IMR-90 (cell line): ENCODE data around the gene WARS2. TPM values are rescaled to one million over a fixed set of nuclear protein-coding genes. Genes with fewer than 3 reads are reported as not detected.

Experiments used
- ATAC-seq: fragments of 200-7000 bp; cut with Tn5 transposase; 2 replicates; pipeline ENCODE4 v1.9.1; 2020; ENCODE audit warnings: low read depth, mild to moderate bottlenecking, moderate library complexity
- BruUV-seq: library from RNA; stranded (reverse); fragments of 400-500 nt; replicated peaks from 2 replicates; lab custom pipeline; 2021; lab: Mats Ljungman, UMichigan
- CTCF ChIA-PET: fragments of 300-600 bp; formaldehyde crosslinking; extraction: SDS; loops from one replicate; lab custom pipeline; 2021; ENCODE audit warnings: antibody characterized with exemption; lab: Yijun Ruan, JAX
- POLR2A ChIA-PET: fragments of 300-600 bp; sonication (Branson Sonifier 250); formaldehyde crosslinking; loops from one replicate; lab custom pipeline; 2022; ENCODE audit warnings: antibody characterized with exemption; ENCODE audit not compliant: unreplicated experiment; lab: Charles Lee
- DNase-seq: peaks from one replicate; pipeline ENCODE4 v3.0.0; 2013
- H2AFZ ChIP-seq: replicated peaks from 2 replicates; pipeline ENCODE3; 2013; ENCODE audit warnings: low read length, mild to moderate bottlenecking; ENCODE audit not compliant: poor library complexity
- H2AK5ac ChIP-seq: 2 replicates; pipeline ENCODE4 v1.6.1; 2013; ENCODE audit warnings: low read depth, low read length, inconsistent platforms
- H2AK9ac ChIP-seq: replicated peaks from 2 replicates; pipeline ENCODE3; 2013; ENCODE audit warnings: mild to moderate bottlenecking, low read depth, low read length, moderate library complexity; ENCODE audit not compliant: poor library complexity
- H2BK120ac ChIP-seq: 2 replicates; pipeline ENCODE4 v1.6.1; 2013; ENCODE audit warnings: low read depth, low read length, inconsistent platforms
- H2BK15ac ChIP-seq: 3 replicates; pipeline ENCODE4 v1.6.1; 2013; ENCODE audit warnings: low read depth, low read length, inconsistent platforms
- H2BK20ac ChIP-seq: 2 replicates; pipeline ENCODE4 v1.6.1; 2013; ENCODE audit warnings: low read depth, mild to moderate bottlenecking, inconsistent platforms, low read length, moderate library complexity
- H2BK5ac ChIP-seq: 2 replicates; pipeline ENCODE4 v1.6.1; 2013; ENCODE audit warnings: mild to moderate bottlenecking, low read depth, low read length, inconsistent platforms; ENCODE audit not compliant: poor library complexity, severe bottlenecking
- H3K14ac ChIP-seq: replicated peaks from 2 replicates; pipeline ENCODE4 v1.6.1; 2013; ENCODE audit warnings: low read depth, low read length, inconsistent platforms
- H3K18ac ChIP-seq: 2 replicates; pipeline ENCODE4 v1.6.1; 2013; ENCODE audit warnings: low read depth, low read length, control low read depth
- H3K23ac ChIP-seq: 2 replicates; pipeline ENCODE4 v1.6.1; 2013; ENCODE audit warnings: low read depth, low read length, inconsistent platforms
- H3K27ac ChIP-seq: 2 replicates; pipeline ENCODE4 v1.5.1; 2013; ENCODE audit warnings: mild to moderate bottlenecking, control low read depth, low read length; ENCODE audit not compliant: insufficient read depth
- H3K27me3 ChIP-seq: 2 replicates; pipeline ENCODE4 v1.6.1; 2013; ENCODE audit warnings: low read length; ENCODE audit not compliant: control insufficient read depth, insufficient read depth
- H3K36me3 ChIP-seq: 2 replicates; pipeline ENCODE4 v1.6.1; 2013; ENCODE audit warnings: low read length, mixed read lengths; ENCODE audit not compliant: control insufficient read depth, insufficient read depth
- H3K4ac ChIP-seq: 2 replicates; pipeline ENCODE4 v1.6.1; 2013; ENCODE audit warnings: low read depth, low read length, inconsistent platforms
- H3K4me1 ChIP-seq: 2 replicates; pipeline ENCODE4 v1.6.1; 2013; ENCODE audit warnings: low read length, mixed read lengths; ENCODE audit not compliant: control insufficient read depth, insufficient read depth
- H3K4me2 ChIP-seq: 2 replicates; pipeline ENCODE4 v1.6.1; 2013; ENCODE audit warnings: low read depth, mild to moderate bottlenecking, control low read depth, low read length, moderate library complexity
- H3K4me3 ChIP-seq: 2 replicates; pipeline ENCODE4 v1.5.1; 2013; ENCODE audit warnings: low read depth, mild to moderate bottlenecking, control low read depth, low read length, moderate library complexity; ENCODE audit not compliant: insufficient read depth
- H3K56ac ChIP-seq: 2 replicates; pipeline ENCODE4 v1.6.1; 2013; ENCODE audit warnings: low read length, inconsistent platforms; ENCODE audit not compliant: insufficient read depth; ENCODE audit errors: extremely low read depth
- H3K79me1 ChIP-seq, 2 experiments: 2 replicates each; pipeline ENCODE4 v1.6.1; 2013; ENCODE audit warnings: low read length in 2 of 2, inconsistent platforms in 1 of 2, low read depth in 1 of 2
- H3K9ac ChIP-seq: 2 replicates; pipeline ENCODE4 v1.6.1; 2013; ENCODE audit warnings: low read depth, low read length, control low read depth
- H3K9me1 ChIP-seq: 2 replicates; pipeline ENCODE4 v1.6.1; 2013; ENCODE audit warnings: low read length, inconsistent platforms; ENCODE audit not compliant: insufficient read depth
- H3K9me3 ChIP-seq: 2 replicates; pipeline ENCODE4 v1.6.1; 2013; ENCODE audit warnings: low read length; ENCODE audit not compliant: control insufficient read depth, insufficient read depth
- H4K20me1 ChIP-seq: 2 replicates; pipeline ENCODE4 v1.6.1; 2013; ENCODE audit warnings: low read length, inconsistent platforms; ENCODE audit not compliant: insufficient read depth
- H4K5ac ChIP-seq: 2 replicates; pipeline ENCODE4 v1.6.1; 2013; ENCODE audit warnings: mild to moderate bottlenecking, low read depth, low read length, control low read depth
- H4K8ac ChIP-seq, 2 experiments: 2 replicates each; pipeline ENCODE4 v1.6.1; 2013; ENCODE audit warnings: low read depth in 2 of 2, low read length in 2 of 2, control low read depth in 1 of 2, inconsistent platforms in 1 of 2
- H4K91ac ChIP-seq: 2 replicates; pipeline ENCODE4 v1.6.1; 2013; ENCODE audit warnings: low read depth, low read length, inconsistent platforms; ENCODE audit not compliant: insufficient read depth
- BHLHE40 ChIP-seq: fragments of 150-350 bp; IDR thresholded peaks from 2 replicates; pipeline ENCODE4 v1.6.1; 2016; ENCODE audit warnings: mild to moderate bottlenecking, low read depth, low read length
- CEBPB ChIP-seq: IDR thresholded peaks from 2 replicates; pipeline ENCODE4 v1.6.1; 2012; ENCODE audit warnings: low read depth, low read length, improper control_type of control experiment
- CHD1 ChIP-seq: IDR thresholded peaks from 2 replicates; pipeline ENCODE4 v1.6.1; 2012; ENCODE audit warnings: low read depth, low read length, improper control_type of control experiment
- FOS ChIP-seq: fragments of 150-350 bp; IDR thresholded peaks from 2 replicates; pipeline ENCODE4 v1.6.1; 2016; ENCODE audit warnings: low read depth, low read length
- MAFK ChIP-seq: IDR thresholded peaks from 2 replicates; pipeline ENCODE4 v1.6.1; 2012; ENCODE audit warnings: low read depth, low read length, improper control_type of control experiment
- NFE2L2 ChIP-seq: fragments of 150-350 bp; IDR thresholded peaks from 2 replicates; pipeline ENCODE4 v1.6.1; 2016; ENCODE audit warnings: low read depth, mild to moderate bottlenecking, low read length
- POLR2A ChIP-seq: IDR thresholded peaks from 2 replicates; pipeline ENCODE4 v1.6.1; 2012; ENCODE audit warnings: mild to moderate bottlenecking, low read depth, low read length
- RCOR1 ChIP-seq: IDR thresholded peaks from 2 replicates; pipeline ENCODE4 v1.6.1; 2012; ENCODE audit warnings: mild to moderate bottlenecking, low read length, improper control_type of control experiment; ENCODE audit not compliant: insufficient replicate concordance
- SMC3 ChIP-seq: fragments of 150-350 bp; IDR thresholded peaks from 2 replicates; pipeline ENCODE4 v1.6.1; 2016; ENCODE audit warnings: low read depth, mild to moderate bottlenecking, antibody characterized with exemption, low read length, moderate library complexity
- WGBS, 2 experiments: methylation state at CpG; one replicate each; pipeline versions ENCODE4 v1.1.5 to v1.1.7; 2013; ENCODE audit warnings: missing lambda C conversion rate in 2 of 2; ENCODE audit not compliant: insufficient read length in 1 of 2; ENCODE audit errors: extremely low coverage in 2 of 2; 5-methylcytosine and 5-hydroxymethylcytosine counted together
- dilution Hi-C: fragments of 300-500 bp; cut with HindIII; formaldehyde crosslinking; loops from one replicate; pipeline ENCODE4 v1.14.3; 2018; ENCODE audit warnings: low sequenced_read_pairs; ENCODE audit not compliant: unreplicated experiment
- in situ Hi-C: fragments of 300-500 bp; cut with MboI; formaldehyde crosslinking; loops from 3 replicates; pipeline ENCODE4 v1.14.3; 2019; ENCODE audit warnings: low sequenced_read_pairs, inconsistent platforms, mixed read lengths
- intact Hi-C: fragments of 100-400 bp; cut with micrococcal nuclease; formaldehyde crosslinking; loops from 2 replicates; pipeline ENCODE4 v1.10.0; 2022
- polyA plus RNA-seq, 3 experiments: library from polyadenylated mRNA; depleted of rRNA; stranded (reverse); fragments of >200 nt; gene quantifications; 2 replicates each; pipeline ENCODE4 v1.2.3, GENCODE V29; 2012; ENCODE audit warnings: low replicate concordance in 1 of 3
- total RNA-seq: library from RNA; depleted of rRNA; stranded (reverse); fragments of >200 nt; gene quantifications from 2 replicates; pipeline ENCODE4 v1.2.3, GENCODE V29; 2012
- TF ChIP-seq, protein P1 (sequence below): conservative IDR thresholded peaks from 2 replicates; pipeline ENCODE4 v1.5.1; 2012; ENCODE audit warnings: mild to moderate bottlenecking, low read depth, low read length, improper control_type of control experiment

WARS2 gene
- total and polyA plus RNA-seq, 2 of the 4 experiments (the other 2 are of a cell fraction), result 5.7 to 20.3 TPM

GRCh38 chr1:118997225-118997624 is 143.2 kb downstream of the WARS2 start:
- CTCF ChIA-PET, result no interaction called here
- Histone ChIP-seq H3K4me2 (no peak overlapping the region), H3K79me1 (no peaks in the 10 kb centered on the region), H2BK15ac (no peak overlapping the region), H2AK9ac (no peak overlapping the region), H3K9ac (no peak overlapping the region), H3K4me3 (no peak overlapping the region), H3K4me1 (no peaks in the 10 kb centered on the region; the same call in 1 of the 2 replicates), H3K56ac (no peak overlapping the region), H4K8ac (no peak overlapping the region), H3K9me1 (no peaks in the 10 kb centered on the region), H2BK120ac (no peak overlapping the region), H3K27me3 (peaks cover 96% of the 10 kb centered on the region), H3K18ac (no peak overlapping the region), H3K4ac (no peak overlapping the region), H2AK5ac (no peak overlapping the region), H3K36me3 (no peaks in the 10 kb centered on the region), H3K9me3 (peaks cover 17% of the 10 kb centered on the region), H2AFZ (no peak overlapping the region), H4K20me1 (no peaks in the 10 kb centered on the region), H3K14ac (no peak overlapping the region), H4K5ac (no peak overlapping the region), H4K91ac (no peak overlapping the region), H3K27ac (no peak overlapping the region), H2BK20ac (no peak overlapping the region), H2BK5ac (no peak overlapping the region), H3K23ac (no peak overlapping the region)
- dilution Hi-C loops, result no loop called here
- no CpG with 5 or more reads among the region's 7 CpGs for WGBS, 2 experiments
- BruUV-seq, result no TSS peak
- no peak for ATAC-seq
- in situ Hi-C loops, result no loop called here
- no peak for DNase-seq
- POLR2A ChIA-PET, result no interaction called here
- TF ChIP-seq MAFK, result no peak
- no peak for TF ChIP-seq BHLHE40
- no peak for TF ChIP-seq CHD1
- TF ChIP-seq, protein P1, sequence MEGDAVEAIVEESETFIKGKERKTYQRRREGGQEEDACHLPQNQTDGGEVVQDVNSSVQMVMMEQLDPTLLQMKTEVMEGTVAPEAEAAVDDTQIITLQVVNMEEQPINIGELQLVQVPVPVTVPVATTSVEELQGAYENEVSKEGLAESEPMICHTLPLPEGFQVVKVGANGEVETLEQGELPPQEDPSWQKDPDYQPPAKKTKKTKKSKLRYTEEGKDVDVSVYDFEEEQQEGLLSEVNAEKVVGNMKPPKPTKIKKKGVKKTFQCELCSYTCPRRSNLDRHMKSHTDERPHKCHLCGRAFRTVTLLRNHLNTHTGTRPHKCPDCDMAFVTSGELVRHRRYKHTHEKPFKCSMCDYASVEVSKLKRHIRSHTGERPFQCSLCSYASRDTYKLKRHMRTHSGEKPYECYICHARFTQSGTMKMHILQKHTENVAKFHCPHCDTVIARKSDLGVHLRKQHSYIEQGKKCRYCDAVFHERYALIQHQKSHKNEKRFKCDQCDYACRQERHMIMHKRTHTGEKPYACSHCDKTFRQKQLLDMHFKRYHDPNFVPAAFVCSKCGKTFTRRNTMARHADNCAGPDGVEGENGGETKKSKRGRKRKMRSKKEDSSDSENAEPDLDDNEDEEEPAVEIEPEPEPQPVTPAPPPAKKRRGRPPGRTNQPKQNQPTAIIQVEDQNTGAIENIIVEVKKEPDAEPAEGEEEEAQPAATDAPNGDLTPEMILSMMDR, result no peak
- TF ChIP-seq NFE2L2, result no peak
- no peak for TF ChIP-seq RCOR1
- TF ChIP-seq SMC3, result no peak
- no peak for TF ChIP-seq CEBPB
- TF ChIP-seq FOS, result no peak
- no peak for TF ChIP-seq POLR2A
- intact Hi-C loops, result no loop called here
